Measurements from ENCODE around the gene TNFRSF19. TPM values are rescaled to one million over a fixed set of nuclear protein-coding genes. Genes with fewer than 3 reads are reported as not detected.

Gene TNFRSF19
- total and polyA plus RNA-seq, 3 experiments from 2014 or later: not detected

DNA sequence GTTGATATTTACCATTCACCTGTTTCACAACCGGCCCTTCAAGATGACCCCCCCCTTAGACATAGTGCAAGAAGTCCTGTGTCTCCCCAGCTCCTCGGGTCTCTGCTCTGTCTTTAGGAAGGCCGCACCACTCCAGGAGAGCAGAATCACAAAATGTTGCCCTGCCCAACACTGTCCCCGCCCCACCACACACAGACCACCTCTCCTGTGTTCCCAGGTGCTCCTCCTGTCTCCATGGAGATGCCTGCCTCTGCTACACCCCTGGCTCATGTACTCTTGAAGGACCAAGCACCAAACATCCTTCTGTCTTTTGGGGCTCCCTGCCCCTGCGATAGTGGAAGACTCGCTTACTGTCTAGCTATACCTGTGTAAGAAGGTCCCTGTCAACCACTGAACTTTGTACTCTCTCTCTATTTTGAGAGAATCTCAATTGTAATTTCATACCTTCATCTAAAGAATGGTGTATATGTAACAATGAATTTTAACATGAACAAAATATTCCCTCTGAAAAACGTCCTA lies 9.6 kb upstream of the TNFRSF19 start:
- Histone ChIP-seq H3K36me3 (ENCODE audit: insufficient read depth, low read length) (no peaks in the 10 kb centered on the region), H3K27ac (ENCODE audit: low read depth, low read length) (no peak overlapping the region), H3K4me1 (ENCODE audit: insufficient read depth, low read length) (no peaks in the 10 kb centered on the region), H3K9me3 (ENCODE audit: low read length) (no peaks in the 10 kb centered on the region), H3K4me3 (ENCODE audit: low read length) (no peak overlapping the region), H3K27me3 (ENCODE audit: insufficient read depth, low read length, poor library complexity, severe bottlenecking) (no peaks in the 10 kb centered on the region)
- Mint-ChIP-seq H3K4me3 (peak overlapping the region in 1 of 7 donors; percentile 54), H3K27ac (no peak overlapping the region), H3K27me3 (peaks cover 11 to 37% of the 10 kb centered on the region in 2 donors), H3K36me3 (peaks cover 0 to under 1% (median 0%) of the 10 kb centered on the region in 3 donors), H3K4me1 (no peaks in the 10 kb centered on the region), H3K9me3 (no peaks in the 10 kb centered on the region)
- CTCF ChIA-PET: no interaction called here
- DNase-seq: no peak
- POLR2A ChIA-PET: no interaction called here

- Histone ChIP-seq H3K4me3 (ENCODE audit: low read length) (no peak overlapping the region), H3K27me3 (ENCODE audit: insufficient read depth, low read length, poor library complexity, severe bottlenecking) (no peaks in the 10 kb centered on the region), H3K4me1 (ENCODE audit: insufficient read depth, low read length) (no peaks in the 10 kb centered on the region), H3K27ac (ENCODE audit: low read depth, low read length) (no peak overlapping the region), H3K36me3 (ENCODE audit: insufficient read depth, low read length) (no peaks in the 10 kb centered on the region), H3K9me3 (ENCODE audit: low read length) (no peaks in the 10 kb centered on the region)
- DNase-seq: no peak
- no peaks in the 10 kb centered on the region for H3K9me3 Mint-ChIP-seq
- no peaks in the 10 kb centered on the region for H3K4me1 Mint-ChIP-seq
- H3K27me3 Mint-ChIP-seq: peaks cover 14 to 42% of the 10 kb centered on the region in 2 donors
- CTCF ChIA-PET: no interaction called here
- no peak overlapping the region for H3K27ac Mint-ChIP-seq
- no peak overlapping the region for H3K4me3 Mint-ChIP-seq
- POLR2A ChIA-PET: no interaction called here
- peaks cover 0 to 6% (median 0%) of the 10 kb centered on the region in 3 donors for H3K36me3 Mint-ChIP-seq
Measured at GRCh38 chr13:23561261-23561660, 9.0 kb upstream of the TNFRSF19 start.

GRCh38 chr13:23563085-23563845 lies 6.9 kb upstream of the TNFRSF19 start:
- POLR2A ChIA-PET: no interaction called here
- no peaks in the 10 kb centered on the region for H3K4me1 Mint-ChIP-seq
- peaks cover 0 to 6% (median 0%) of the 10 kb centered on the region in 3 donors for H3K36me3 Mint-ChIP-seq
- no peak overlapping the region for H3K27ac Mint-ChIP-seq
- no peaks in the 10 kb centered on the region for H3K9me3 Mint-ChIP-seq
- no peaks in the 10 kb centered on the region for H3K4me1 ChIP-seq (ENCODE audit: insufficient read depth, low read length)
- CTCF ChIA-PET: no interaction called here
- H3K4me3 ChIP-seq (ENCODE audit: low read length): no peak overlapping the region
- no peaks in the 10 kb centered on the region for H3K36me3 ChIP-seq (ENCODE audit: insufficient read depth, low read length)
- DNase-seq: no peak
- no peak overlapping the region for H3K27ac ChIP-seq (ENCODE audit: low read depth, low read length)
- H3K27me3 ChIP-seq (ENCODE audit: insufficient read depth, low read length, poor library complexity, severe bottlenecking): no peaks in the 10 kb centered on the region
- no peaks in the 10 kb centered on the region for H3K9me3 ChIP-seq (ENCODE audit: low read length)
- no peak overlapping the region for H3K4me3 Mint-ChIP-seq
- H3K27me3 Mint-ChIP-seq: peaks cover 22 to 61% of the 10 kb centered on the region in 2 donors

GRCh38 chr13:23567906-23568460 lies 2.2 kb upstream of the TNFRSF19 start:
- ChIA-PET POLR2A (no interaction called here), CTCF (no interaction called here)
- Mint-ChIP-seq H3K36me3 (peaks cover 0 to 6% (median 0%) of the 10 kb centered on the region in 3 donors), H3K4me3 (no peak overlapping the region), H3K27ac (no peak overlapping the region), H3K27me3 (peaks cover 41 to 79% of the 10 kb centered on the region in 2 donors), H3K4me1 (peaks cover 0 to 1% (median 0%) of the 10 kb centered on the region in 3 donors), H3K9me3 (no peaks in the 10 kb centered on the region)
- no peaks in the 10 kb centered on the region for H3K4me1 ChIP-seq (ENCODE audit: insufficient read depth, low read length)
- no peak overlapping the region for H3K4me3 ChIP-seq (ENCODE audit: low read length)
- no peak overlapping the region for H3K27ac ChIP-seq (ENCODE audit: low read depth, low read length)
- DNase-seq: no peak
- H3K9me3 ChIP-seq (ENCODE audit: low read length): no peaks in the 10 kb centered on the region
- H3K36me3 ChIP-seq (ENCODE audit: insufficient read depth, low read length): no peaks in the 10 kb centered on the region
- peaks cover 14% of the 10 kb centered on the region for H3K27me3 ChIP-seq (ENCODE audit: insufficient read depth, low read length, poor library complexity, severe bottlenecking)

DNA sequence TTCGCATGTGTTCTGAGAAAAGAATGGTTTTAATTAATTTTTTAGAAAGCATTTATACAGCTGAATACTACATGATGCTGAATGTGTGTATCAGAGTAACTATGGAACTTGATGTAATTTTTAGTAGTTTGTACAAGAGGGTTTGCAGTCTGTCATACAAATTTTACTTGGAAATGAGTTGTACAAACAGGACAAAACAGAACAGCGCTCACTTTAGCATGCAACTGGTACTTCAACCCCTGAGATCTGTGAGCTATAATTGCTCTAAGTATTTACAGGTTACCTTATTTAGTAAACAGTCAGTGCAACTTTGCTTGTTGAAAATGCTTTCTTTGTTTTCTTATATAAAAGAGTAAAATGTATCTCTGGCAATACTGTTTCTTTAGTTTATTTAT lies 706 bp downstream of the TNFRSF19 start:
- ChIA-PET POLR2A (no interaction called here), CTCF (no interaction called here)
- no peak overlapping the region for H3K4me3 ChIP-seq (ENCODE audit: low read length)
- no peak overlapping the region for H3K27ac ChIP-seq (ENCODE audit: low read depth, low read length)
- H3K4me3 Mint-ChIP-seq: no peak overlapping the region
- no peak overlapping the region for H3K27ac Mint-ChIP-seq
- H3K36me3 Mint-ChIP-seq: peaks cover 0 to 2% (median 0%) of the 10 kb centered on the region in 3 donors
- no peaks in the 10 kb centered on the region for H3K9me3 ChIP-seq (ENCODE audit: low read length)
- H3K27me3 ChIP-seq (ENCODE audit: insufficient read depth, low read length, poor library complexity, severe bottlenecking): peaks cover 14% of the 10 kb centered on the region
- H3K27me3 Mint-ChIP-seq: peaks cover 46 to 82% of the 10 kb centered on the region in 2 donors
- no peaks in the 10 kb centered on the region for H3K36me3 ChIP-seq (ENCODE audit: insufficient read depth, low read length)
- peaks cover 0 to 2% (median 0%) of the 10 kb centered on the region in 5 donors for H3K9me3 Mint-ChIP-seq
- no peak for DNase-seq
- peaks cover 0 to 1% (median 0%) of the 10 kb centered on the region in 3 donors for H3K4me1 Mint-ChIP-seq
- no peaks in the 10 kb centered on the region for H3K4me1 ChIP-seq (ENCODE audit: insufficient read depth, low read length)

DNA sequence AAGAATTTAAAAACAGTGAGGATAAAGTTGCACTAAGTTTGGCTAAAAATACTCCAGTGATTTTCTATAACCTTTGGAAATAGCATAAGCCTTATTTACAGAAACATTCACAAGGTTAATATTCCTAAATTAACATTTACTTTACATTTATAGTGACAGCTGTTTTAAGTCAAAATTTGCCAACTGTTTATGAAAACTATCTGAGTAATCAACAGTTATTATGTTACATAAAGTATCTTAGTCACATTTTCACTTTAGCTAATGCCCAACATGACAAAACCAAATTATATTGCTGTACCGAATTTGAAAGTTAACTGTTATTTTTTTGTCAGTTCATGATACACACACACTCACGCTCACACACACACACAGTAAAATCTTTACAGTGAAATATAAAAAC lies 1.2 kb downstream of the TNFRSF19 start:
- H3K9me3 ChIP-seq (ENCODE audit: low read length): no peaks in the 10 kb centered on the region
- POLR2A ChIA-PET: interaction anchor here (0.7 kb wide), 1 partner anchor 1714 kb away, joined by 5 read pairs; no protein-coding TSS in a partner anchor
- peaks cover 0 to 1% (median 0%) of the 10 kb centered on the region in 3 donors for H3K4me1 Mint-ChIP-seq
- no peak overlapping the region for H3K4me3 ChIP-seq (ENCODE audit: low read length)
- H3K27me3 Mint-ChIP-seq: peaks cover 44 to 80% of the 10 kb centered on the region in 2 donors
- H3K36me3 ChIP-seq (ENCODE audit: insufficient read depth, low read length): no peaks in the 10 kb centered on the region
- peaks cover 14% of the 10 kb centered on the region for H3K27me3 ChIP-seq (ENCODE audit: insufficient read depth, low read length, poor library complexity, severe bottlenecking)
- no peak overlapping the region for H3K4me3 Mint-ChIP-seq
- no peaks in the 10 kb centered on the region for H3K4me1 ChIP-seq (ENCODE audit: insufficient read depth, low read length)
- H3K9me3 Mint-ChIP-seq: peaks cover 0 to 2% (median 0%) of the 10 kb centered on the region in 5 donors
- DNase-seq: no peak
- no peak overlapping the region for H3K27ac ChIP-seq (ENCODE audit: low read depth, low read length)
- H3K27ac Mint-ChIP-seq: peak overlapping the region in 1 of 8 donors; percentile 41
- H3K36me3 Mint-ChIP-seq: no peaks in the 10 kb centered on the region
- CTCF ChIA-PET: no interaction called here

DNA sequence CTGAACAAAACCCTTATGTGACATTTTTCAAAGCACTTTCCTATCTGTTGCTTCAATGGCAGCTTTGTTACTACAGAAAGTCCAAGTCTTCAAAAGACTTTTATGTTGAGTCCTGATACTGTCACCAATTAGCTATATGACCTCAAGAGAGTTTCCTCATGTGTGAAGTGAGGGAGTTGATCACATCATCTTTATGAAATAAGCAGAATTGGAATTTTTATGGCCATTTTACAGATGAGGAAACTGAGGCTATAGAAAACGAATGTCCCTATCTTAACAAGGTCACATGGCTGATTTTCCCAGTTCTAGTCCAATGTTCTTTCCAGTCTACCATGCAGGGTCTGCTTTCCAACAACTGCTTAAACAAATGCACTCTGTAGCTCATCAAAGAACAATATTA lies 2.6 kb downstream of the TNFRSF19 start:
- Histone ChIP-seq H3K4me1 (ENCODE audit: insufficient read depth, low read length) (no peaks in the 10 kb centered on the region), H3K9me3 (ENCODE audit: low read length) (no peaks in the 10 kb centered on the region), H3K36me3 (ENCODE audit: insufficient read depth, low read length) (no peaks in the 10 kb centered on the region), H3K4me3 (ENCODE audit: low read length) (no peak overlapping the region), H3K27me3 (ENCODE audit: insufficient read depth, low read length, poor library complexity, severe bottlenecking) (peaks cover 19% of the 10 kb centered on the region), H3K27ac (ENCODE audit: low read depth, low read length) (no peak overlapping the region)
- H3K27ac Mint-ChIP-seq: no peak overlapping the region
- H3K9me3 Mint-ChIP-seq: peaks cover 0 to 4% (median 0%) of the 10 kb centered on the region in 5 donors
- ChIA-PET POLR2A (no interaction called here), CTCF (no interaction called here)
- DNase-seq: no peak
- H3K4me3 Mint-ChIP-seq: no peak overlapping the region
- peaks cover 0 to 2% (median 0%) of the 10 kb centered on the region in 3 donors for H3K36me3 Mint-ChIP-seq
- H3K4me1 Mint-ChIP-seq: peaks cover 1 to 6% (median 4%) of the 10 kb centered on the region in 3 donors
- H3K27me3 Mint-ChIP-seq: peaks cover 43 to 79% of the 10 kb centered on the region in 2 donors

DNA sequence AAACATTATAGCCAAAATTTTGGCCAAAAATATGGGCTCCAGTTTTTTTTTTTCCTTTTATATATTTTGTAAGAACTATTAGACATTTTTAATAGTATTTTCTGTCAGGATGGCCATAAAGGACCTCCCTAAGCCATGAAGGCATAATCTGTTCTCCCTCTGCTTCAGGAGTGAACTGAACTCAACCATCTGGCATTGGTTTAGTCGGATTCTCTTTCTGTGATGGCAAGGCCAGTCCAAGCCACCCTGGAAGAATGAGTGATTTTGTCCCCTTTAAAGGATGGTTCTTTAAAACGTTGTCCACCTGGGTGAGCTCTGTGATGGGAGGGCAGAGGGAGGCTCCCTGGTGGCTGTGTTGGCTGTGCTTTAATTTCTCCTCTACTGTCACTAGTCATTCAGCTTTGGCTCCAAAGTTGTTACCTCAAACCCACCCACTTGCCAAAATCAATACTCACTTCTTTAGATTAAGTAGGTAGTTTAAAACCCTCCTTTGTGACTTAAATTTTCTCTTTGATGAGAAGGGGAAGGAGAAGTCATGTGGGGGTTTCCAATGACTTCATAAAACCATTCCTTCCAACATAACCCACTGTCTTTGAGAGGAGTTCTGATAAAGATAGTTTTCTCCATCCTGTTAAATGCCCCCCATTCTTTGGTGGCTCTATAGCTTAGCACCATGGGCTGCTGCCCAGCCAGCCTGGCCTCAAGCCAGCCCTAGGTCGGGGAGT lies 4.4 kb downstream of the TNFRSF19 start:
- no peak for DNase-seq
- Mint-ChIP-seq H3K4me3 (no peak overlapping the region), H3K9me3 (peaks cover 0 to 6% (median 0%) of the 10 kb centered on the region in 5 donors), H3K27ac (no peak overlapping the region), H3K27me3 (peaks cover 45 to 71% of the 10 kb centered on the region in 2 donors), H3K4me1 (peaks cover 8 to 12% (median 8%) of the 10 kb centered on the region in 3 donors), H3K36me3 (peaks cover 0 to 2% (median 0%) of the 10 kb centered on the region in 3 donors)
- Histone ChIP-seq H3K4me3 (ENCODE audit: low read length) (no peak overlapping the region), H3K27ac (ENCODE audit: low read depth, low read length) (no peak overlapping the region), H3K36me3 (ENCODE audit: insufficient read depth, low read length) (no peaks in the 10 kb centered on the region), H3K4me1 (ENCODE audit: insufficient read depth, low read length) (peaks cover 8% of the 10 kb centered on the region), H3K9me3 (ENCODE audit: low read length) (no peaks in the 10 kb centered on the region), H3K27me3 (ENCODE audit: insufficient read depth, low read length, poor library complexity, severe bottlenecking) (peaks cover 20% of the 10 kb centered on the region)
- POLR2A ChIA-PET: no interaction called here
- CTCF ChIA-PET: no interaction called here

Data from CD8-positive, alpha-beta memory T cell (primary cell).